GM12878 (cell line): ENCODE measurements around the gene GTSF1L. TPM values are rescaled to one million over a fixed set of nuclear protein-coding genes. Genes with fewer than 3 reads are reported as not detected.

Source experiments
- ATAC-seq: fragments of 200-7000 bp; cut with Tn5 transposase; 3 replicates; pipeline ENCODE4 v1.9.1; 2020; ENCODE audit warnings: mild to moderate bottlenecking, moderate library complexity
- BruUV-seq: library from RNA; stranded (reverse); fragments of 400-500 nt; replicated peaks from 2 replicates; lab custom pipeline; 2021; lab: Mats Ljungman, UMichigan
- CTCF ChIA-PET: fragments of 300-600 bp; sonication (Branson Sonifier 250); formaldehyde crosslinking; extraction: SDS; loops from one replicate; lab custom pipeline; 2021; ENCODE audit warnings: inconsistent platforms; lab: Yijun Ruan, JAX
- POLR2A ChIA-PET: fragments of 350-600 bp; formaldehyde crosslinking; extraction: SDS; loops from one replicate; lab custom pipeline; 2021; ENCODE audit warnings: inconsistent platforms; lab: Charles Lee
- RAD21 ChIA-PET: fragments of 300-600 bp; sonication (Branson Sonifier 250); formaldehyde crosslinking; loops from one replicate; lab custom pipeline; 2023; ENCODE audit warnings: antibody characterized with exemption; ENCODE audit not compliant: unreplicated experiment; lab: Charles Lee
- SMC1A ChIA-PET: fragments of 300-600 bp; sonication (Branson Sonifier 250); formaldehyde crosslinking; loops from one replicate; lab custom pipeline; 2023; ENCODE audit not compliant: unreplicated experiment, uncharacterized antibody; lab: Charles Lee
- DNase-seq: peaks from one replicate; pipeline ENCODE4 v3.0.0-alpha.2; 2011; ENCODE audit warnings: low read depth, low spot score
- FAIRE-seq: peaks from 3 replicates; lab custom pipeline; 2011; peaks lifted over from hg19 to GRCh38; lab: Jason Lieb, UNC
- H2AFZ ChIP-seq: 2 replicates; pipeline ENCODE4 v1.6.0; 2011; ENCODE audit warnings: low read depth, low read length, control low read depth; ENCODE audit not compliant: control insufficient read depth
- H3K27ac ChIP-seq: 2 replicates; pipeline ENCODE4 v1.5.1; 2011; ENCODE audit warnings: control low read depth; ENCODE audit not compliant: control insufficient read depth, insufficient read depth
- H3K27me3 ChIP-seq, 2 experiments: replicated peaks in 1 of 2; 2 replicates each; pipeline versions ENCODE4 v1.6.0 to v1.6.1; 2011; ENCODE audit warnings: low read length in 1 of 2; ENCODE audit not compliant: control insufficient read depth in 2 of 2, insufficient read depth in 2 of 2
- H3K36me3 ChIP-seq, 2 experiments: 2 replicates each; pipeline ENCODE4 v1.5.1; 2011; ENCODE audit warnings: low read length in 1 of 2; ENCODE audit not compliant: control insufficient read depth in 2 of 2, insufficient read depth in 2 of 2
- H3K4me1 ChIP-seq: 2 replicates; pipeline ENCODE4 v1.6.1; 2011; ENCODE audit warnings: mild to moderate bottlenecking, low read length, moderate library complexity, mixed read lengths; ENCODE audit not compliant: control insufficient read depth, insufficient read depth
- H3K4me2 ChIP-seq: 2 replicates; pipeline ENCODE4 v1.6.0; 2011; ENCODE audit warnings: control low read depth; ENCODE audit not compliant: control insufficient read depth, insufficient read depth
- H3K4me3 ChIP-seq: fragments of 200-600 bp; sonication (generic); 2 replicates; pipeline ENCODE4 v1.5.1; 2016
- H3K79me2 ChIP-seq: 2 replicates; pipeline ENCODE4 v1.6.0; 2011; ENCODE audit warnings: low read length; ENCODE audit not compliant: control insufficient read depth, insufficient read depth
- H3K9ac ChIP-seq: 2 replicates; pipeline ENCODE4 v1.8.0; 2011; ENCODE audit warnings: low read length, control low read depth, mixed read lengths; ENCODE audit not compliant: control insufficient read depth, insufficient read depth
- H3K9me3 ChIP-seq: replicated peaks from 3 replicates; pipeline ENCODE4 v1.5.1; 2011; ENCODE audit warnings: mild to moderate bottlenecking, low read length; ENCODE audit not compliant: control insufficient read depth, insufficient read depth
- H4K20me1 ChIP-seq: 2 replicates; pipeline ENCODE4 v1.6.0; 2011; ENCODE audit not compliant: control insufficient read depth, insufficient read depth
- BCL11A ChIP-seq: IDR thresholded peaks from 2 replicates; pipeline ENCODE4 v1.6.1; 2011; ENCODE audit warnings: low read depth, low read length
- EZH2 ChIP-seq: IDR thresholded peaks from 2 replicates; pipeline ENCODE4 v1.6.1; 2012; ENCODE audit warnings: low read depth, mild to moderate bottlenecking, control low read depth, inconsistent platforms, low read length, borderline replicate concordance; ENCODE audit not compliant: control insufficient read depth
- FOXM1 ChIP-seq: IDR thresholded peaks from 2 replicates; pipeline ENCODE4 v1.6.1; 2012; ENCODE audit warnings: low read depth, mild to moderate bottlenecking, inconsistent platforms, low read length, moderate library complexity
- NR2F1 ChIP-seq: fragments of 450-650 bp; conservative IDR thresholded peaks from 2 replicates; pipeline ENCODE4 v1.6.1; 2017; ENCODE audit warnings: mild to moderate bottlenecking
- NRF1 ChIP-seq: conservative IDR thresholded peaks from 2 replicates; pipeline ENCODE4 v1.6.1; 2011; ENCODE audit warnings: mild to moderate bottlenecking, low read depth, low read length, improper control_type of control experiment
- SIX5 ChIP-seq: IDR thresholded peaks from 2 replicates; pipeline ENCODE4 v1.6.1; 2011; ENCODE audit warnings: mild to moderate bottlenecking, low read depth, low read length, moderate library complexity; ENCODE audit not compliant: severe bottlenecking
- SMAD5 ChIP-seq: IDR thresholded peaks from 2 replicates; pipeline ENCODE4 v1.6.1; 2016; ENCODE audit warnings: antibody characterized with exemption, low read depth
- WGBS: methylation state at CpG from one replicate; pipeline ENCODE4 v1.1.6; 2016; ENCODE audit warnings: low lambda C conversion rate; ENCODE audit not compliant: insufficient replicate concordance, insufficient coverage; ENCODE audit errors: missing lambda C conversion rate; 5-methylcytosine and 5-hydroxymethylcytosine counted together
- in situ Hi-C: fragments of 300-500 bp; cut with MboI; formaldehyde crosslinking; loops from 9 replicates; pipeline ENCODE4 v1.14.3; 2018; ENCODE audit warnings: mixed read lengths
- intact Hi-C: fragments of 100-400 bp; cut with micrococcal nuclease; formaldehyde crosslinking; loops from one replicate; pipeline ENCODE4 v1.14.2; 2022; ENCODE audit not compliant: unreplicated experiment
- polyA plus RNA-seq, 11 experiments: library from polyadenylated mRNA; depleted of rRNA in 4 of 11; unstranded in 6 of 11; stranded (reverse) in 5 of 11; fragments of >200 nt; fragmentation: Nextera tagmentation in 4 of 11; fragmentation: Illumina TruSeq in 1 of 11; extraction: Ambion mirVana in 4 of 11; extraction: Trizol in 1 of 11; gene quantifications; 1 replicate in 1 of 11; 2 replicates in 10 of 11; pipeline versions ENCODE4 v1.2.1 to v1.2.3, GENCODE V29; 2011 to 2016; ENCODE audit warnings: inconsistent platforms in 2 of 11, missing spikeins in 2 of 11, low read depth in 1 of 11
- total RNA-seq, 4 experiments: library from RNA; depleted of rRNA in 3 of 4; stranded (reverse); fragments of >200 nt in 3 of 4; fragmentation: Illumina TruSeq in 1 of 4; extraction: Trizol in 1 of 4; gene quantifications; 2 replicates each; pipeline versions ENCODE4 v1.2.1 to v1.2.3, GENCODE V29; 2013 to 2021
- TF ChIP-seq, protein P1 (sequence below): fragments of 450-650 bp; formaldehyde crosslinking; IDR thresholded peaks from 2 replicates; pipeline ENCODE4 v1.5.0; 2022; ENCODE audit warnings: mild to moderate bottlenecking, missing genetic modification characterization
- TF ChIP-seq, protein P2 (sequence below): fragments of 450-650 bp; IDR thresholded peaks from 2 replicates; pipeline ENCODE4 v1.6.1; 2017; ENCODE audit warnings: mild to moderate bottlenecking

Gene GTSF1L
- total and polyA plus RNA-seq, 10 of the 15 experiments (the other 5 are each of a cell fraction or from before 2014, with no cell fraction given), result 0.56 to 2.4 (median 1.3) TPM

DNA sequence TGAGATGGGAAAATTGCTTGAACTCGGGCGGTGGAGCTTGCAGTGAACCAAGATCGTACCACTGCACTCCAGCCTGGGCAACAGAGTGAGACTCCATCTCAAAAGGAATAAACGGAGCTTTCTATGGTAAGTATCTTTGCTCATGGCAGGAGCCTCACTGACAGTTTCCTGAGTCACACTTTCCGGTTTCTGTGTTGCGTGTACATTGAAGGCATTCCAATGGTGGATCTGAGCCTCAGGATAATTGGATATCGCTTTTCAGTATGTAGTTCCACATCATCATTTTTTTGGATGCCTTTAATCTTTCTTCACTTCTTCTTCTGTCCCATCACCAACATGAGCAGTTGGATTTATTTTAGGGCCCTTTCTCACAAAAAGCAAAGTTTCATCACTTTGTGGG is 28.6 kb upstream of the GTSF1L start:
- 96% methylated on average over 7 of the region's 7 CpGs for WGBS
- no peak for TF ChIP-seq SIX5
- no peak for FAIRE-seq

DNA sequence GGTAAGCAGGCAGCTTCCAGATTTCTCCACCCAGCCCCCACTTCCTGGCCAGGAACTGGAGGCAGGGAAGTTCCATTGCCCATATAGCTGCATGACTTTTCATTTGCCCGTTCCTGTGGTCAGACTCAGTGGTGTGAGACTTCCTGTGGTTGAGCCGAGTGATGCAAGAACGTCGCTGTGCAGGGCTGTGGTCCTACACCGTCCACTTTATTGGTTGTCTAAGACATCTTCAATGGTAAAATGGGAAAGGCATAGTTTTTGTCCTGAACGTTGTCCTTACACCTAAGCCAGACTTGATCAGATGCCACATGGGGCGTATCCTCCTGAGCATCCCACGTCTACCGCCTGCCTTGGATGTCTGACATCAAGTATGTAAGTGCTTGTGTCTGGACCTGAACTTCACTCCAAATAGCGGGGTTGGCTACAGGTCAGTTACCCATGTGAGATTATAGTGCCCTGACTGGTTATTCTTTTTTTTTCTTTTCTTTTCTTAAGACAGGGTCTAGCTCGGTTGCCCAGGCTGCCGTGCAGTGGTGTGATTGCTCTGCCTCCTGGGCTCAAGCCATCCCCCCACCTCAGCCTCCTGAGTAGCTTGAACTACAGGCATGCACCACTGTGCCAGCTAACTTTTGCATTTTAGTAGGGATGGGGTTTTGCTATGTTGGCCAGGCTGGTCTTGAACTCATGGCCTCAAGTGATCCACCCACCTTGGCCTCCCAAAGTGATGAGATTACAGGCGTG is 25.9 kb upstream of the GTSF1L start:
- in situ Hi-C loops (loop anchor here (5.0 kb wide), 1 partner anchor 330 kb away; no protein-coding TSS in a partner anchor), intact Hi-C loops (loop anchor here (1.0 kb wide), 1 partner anchor 73 kb away; no protein-coding TSS in a partner anchor)
- no peak overlapping the region; the same call in 1 of the 2 replicates for H3K4me3 ChIP-seq
- H3K27ac ChIP-seq, result peak overlapping the region; percentile 99
- no peaks in the 10 kb centered on the region for H3K27me3 ChIP-seq
- H3K9me3 ChIP-seq, result no peaks in the 10 kb centered on the region; the same call in 2 of the 3 replicates
- CTCF ChIA-PET, result interaction anchor here (1.2 to 6.1 kb wide), 7 partner anchors 17 to 324 kb away, joined by 3 to 223 read pairs (median 37); no protein-coding TSS in a partner anchor
- no TSS peak for BruUV-seq
- POLR2A ChIA-PET, result interaction anchor here (0.6 to 4.7 kb wide), 4 partner anchors 16 to 242 kb away, joined by 3 to 21 read pairs (median 6); no protein-coding TSS in a partner anchor
- H2AFZ ChIP-seq, result peak overlapping the region; percentile 16; the same call in 1 of the 2 replicates
- FAIRE-seq, result peak; percentile 86
- H3K79me2 ChIP-seq, result no peaks in the 10 kb centered on the region
- peak overlapping the region; percentile 81 for H3K9ac ChIP-seq
- ATAC-seq, result peak; percentile 75
- peaks cover 34% of the 10 kb centered on the region for H3K4me1 ChIP-seq
- 17% methylated on average over 13 of the region's 13 CpGs for WGBS
- no peaks in the 10 kb centered on the region for H4K20me1 ChIP-seq
- RAD21 ChIA-PET, result interaction anchor here (0.6 to 6.4 kb wide), 20 partner anchors 10 to 338 kb away, joined by 3 to 182 read pairs (median 16); no protein-coding TSS in a partner anchor
- DNase-seq, result peak; percentile 95
- peak overlapping the region; percentile 87 for H3K4me2 ChIP-seq
- SMC1A ChIA-PET, result interaction anchor here (0.8 to 8.9 kb wide), 22 partner anchors 10 to 337 kb away, joined by 3 to 164 read pairs (median 11); no protein-coding TSS in a partner anchor
- no peaks in the 10 kb centered on the region for H3K36me3 ChIP-seq
- peak; percentile 98 for TF ChIP-seq FOXM1
- TF ChIP-seq EZH2, result no peak
- TF ChIP-seq, protein P1, sequence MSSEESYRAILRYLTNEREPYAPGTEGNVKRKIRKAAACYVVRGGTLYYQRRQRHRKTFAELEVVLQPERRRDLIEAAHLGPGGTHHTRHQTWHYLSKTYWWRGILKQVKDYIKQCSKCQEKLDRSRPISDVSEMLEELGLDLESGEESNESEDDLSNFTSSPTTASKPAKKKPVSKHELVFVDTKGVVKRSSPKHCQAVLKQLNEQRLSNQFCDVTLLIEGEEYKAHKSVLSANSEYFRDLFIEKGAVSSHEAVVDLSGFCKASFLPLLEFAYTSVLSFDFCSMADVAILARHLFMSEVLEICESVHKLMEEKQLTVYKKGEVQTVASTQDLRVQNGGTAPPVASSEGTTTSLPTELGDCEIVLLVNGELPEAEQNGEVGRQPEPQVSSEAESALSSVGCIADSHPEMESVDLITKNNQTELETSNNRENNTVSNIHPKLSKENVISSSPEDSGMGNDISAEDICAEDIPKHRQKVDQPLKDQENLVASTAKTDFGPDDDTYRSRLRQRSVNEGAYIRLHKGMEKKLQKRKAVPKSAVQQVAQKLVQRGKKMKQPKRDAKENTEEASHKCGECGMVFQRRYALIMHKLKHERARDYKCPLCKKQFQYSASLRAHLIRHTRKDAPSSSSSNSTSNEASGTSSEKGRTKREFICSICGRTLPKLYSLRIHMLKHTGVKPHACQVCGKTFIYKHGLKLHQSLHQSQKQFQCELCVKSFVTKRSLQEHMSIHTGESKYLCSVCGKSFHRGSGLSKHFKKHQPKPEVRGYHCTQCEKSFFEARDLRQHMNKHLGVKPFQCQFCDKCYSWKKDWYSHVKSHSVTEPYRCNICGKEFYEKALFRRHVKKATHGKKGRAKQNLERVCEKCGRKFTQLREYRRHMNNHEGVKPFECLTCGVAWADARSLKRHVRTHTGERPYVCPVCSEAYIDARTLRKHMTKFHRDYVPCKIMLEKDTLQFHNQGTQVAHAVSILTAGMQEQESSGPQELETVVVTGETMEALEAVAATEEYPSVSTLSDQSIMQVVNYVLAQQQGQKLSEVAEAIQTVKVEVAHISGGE (CRISPR knock-in tag), result no peak
- TF ChIP-seq, protein P2, sequence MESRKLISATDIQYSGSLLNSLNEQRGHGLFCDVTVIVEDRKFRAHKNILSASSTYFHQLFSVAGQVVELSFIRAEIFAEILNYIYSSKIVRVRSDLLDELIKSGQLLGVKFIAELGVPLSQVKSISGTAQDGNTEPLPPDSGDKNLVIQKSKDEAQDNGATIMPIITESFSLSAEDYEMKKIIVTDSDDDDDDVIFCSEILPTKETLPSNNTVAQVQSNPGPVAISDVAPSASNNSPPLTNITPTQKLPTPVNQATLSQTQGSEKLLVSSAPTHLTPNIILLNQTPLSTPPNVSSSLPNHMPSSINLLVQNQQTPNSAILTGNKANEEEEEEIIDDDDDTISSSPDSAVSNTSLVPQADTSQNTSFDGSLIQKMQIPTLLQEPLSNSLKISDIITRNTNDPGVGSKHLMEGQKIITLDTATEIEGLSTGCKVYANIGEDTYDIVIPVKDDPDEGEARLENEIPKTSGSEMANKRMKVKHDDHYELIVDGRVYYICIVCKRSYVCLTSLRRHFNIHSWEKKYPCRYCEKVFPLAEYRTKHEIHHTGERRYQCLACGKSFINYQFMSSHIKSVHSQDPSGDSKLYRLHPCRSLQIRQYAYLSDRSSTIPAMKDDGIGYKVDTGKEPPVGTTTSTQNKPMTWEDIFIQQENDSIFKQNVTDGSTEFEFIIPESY, result no peak
- TF ChIP-seq SMAD5, result no peak
- peak; percentile 96 for TF ChIP-seq BCL11A
- TF ChIP-seq NRF1, result no peak
- peak; percentile 61 for TF ChIP-seq NR2F1

More for the DNA sequence above, 28.6 kb upstream of the GTSF1L start:
- Histone ChIP-seq H3K9ac (no peak overlapping the region), H3K27me3 (no peaks in the 10 kb centered on the region), H3K79me2 (no peaks in the 10 kb centered on the region), H3K9me3 (no peaks in the 10 kb centered on the region; the same call in 2 of the 3 replicates), H3K27ac (no peak overlapping the region), H3K4me2 (no peak overlapping the region), H3K36me3 (no peaks in the 10 kb centered on the region), H3K4me3 (no peak overlapping the region), H4K20me1 (no peaks in the 10 kb centered on the region), H3K4me1 (peaks cover 28% of the 10 kb centered on the region), H2AFZ (no peak overlapping the region)
- intact Hi-C loops (no loop called here), in situ Hi-C loops (no loop called here)
- no TSS peak for BruUV-seq
- RAD21 ChIA-PET, result no interaction called here
- POLR2A ChIA-PET, result interaction anchor here (0.6 kb wide), 1 partner anchor 36 kb away, joined by 3 read pairs; no protein-coding TSS in a partner anchor
- CTCF ChIA-PET, result no interaction called here
- no peak for ATAC-seq
- no peak for DNase-seq
- SMC1A ChIA-PET, result interaction anchor here (1.1 to 2.2 kb wide), 3 partner anchors 21 to 323 kb away, joined by 3 to 10 read pairs (median 4); no protein-coding TSS in a partner anchor
